B cell (primary cell): Measurements from ENCODE around the gene ATP10B. TPM values are rescaled to one million over a fixed set of nuclear protein-coding genes. Genes with fewer than 3 reads are reported as not detected.

Experiments used
- ATAC-seq: fragments of 200-7000 bp; cut with Tn5 transposase; one replicate; pipeline ENCODE4 v1.10.0; 2021; ENCODE audit warnings: low read depth, mild to moderate bottlenecking, moderate number of reproducible peaks, moderate library complexity
- CTCF ChIA-PET: fragments of 350-600 bp; sonication (Branson Sonifier 250); formaldehyde crosslinking; loops from one replicate; lab custom pipeline; 2021; ENCODE audit warnings: antibody characterized with exemption, inconsistent platforms; lab: Charles Lee
- POLR2A ChIA-PET: fragments of 350-600 bp; sonication (Branson Sonifier 250); formaldehyde crosslinking; loops from one replicate; lab custom pipeline; 2021; ENCODE audit warnings: antibody characterized with exemption; lab: Charles Lee
- DNase-seq: peaks from one replicate; pipeline ENCODE4 v3.0.0; 2013
- H2AFZ ChIP-seq: 2 replicates; pipeline ENCODE4 v1.6.1; 2012; ENCODE audit warnings: mild to moderate bottlenecking, low read depth, low read length; ENCODE audit not compliant: insufficient read depth, poor library complexity, severe bottlenecking
- H3K27ac ChIP-seq, 2 donors: 1 replicate in 1 of 2; 2 replicates in 1 of 2; pipeline ENCODE4 v1.5.1; 2012 to 2013; ENCODE audit warnings: low read length in 2 of 2, mild to moderate bottlenecking in 2 of 2, moderate library complexity in 1 of 2
- H3K27me3 ChIP-seq, 4 experiments: fragments of 200-600 bp in 1 of 4; sonication (generic) in 1 of 4; replicated peaks in 1 of 4; 1 replicate in 2 of 4; 2 replicates in 2 of 4; pipeline versions ENCODE4 v1.6.1 to v1.7.0; 2013 to 2016; ENCODE audit warnings: low read length in 3 of 4, mild to moderate bottlenecking in 2 of 4, mixed read lengths in 1 of 4, moderate library complexity in 1 of 4; ENCODE audit not compliant: insufficient read depth in 4 of 4, control insufficient read depth in 3 of 4; ENCODE audit errors: control extremely low read depth in 1 of 4
- H3K36me3 ChIP-seq, 2 experiments: replicated peaks in 1 of 2; 1 replicate in 1 of 2; 2 replicates in 1 of 2; pipeline versions ENCODE4 v1.6.1 to v1.7.1; 2013; ENCODE audit warnings: low read length in 1 of 2; ENCODE audit not compliant: insufficient read depth in 2 of 2, control insufficient read depth in 1 of 2; ENCODE audit errors: control extremely low read depth in 1 of 2, extremely low read depth in 1 of 2
- H3K4me1 ChIP-seq, 2 donors: fragments of 200-600 bp in 1 of 2; sonication (generic) in 1 of 2; 1 replicate in 1 of 2; 2 replicates in 1 of 2; pipeline versions ENCODE4 v1.5.1 to v1.6.1; 2013 to 2017; ENCODE audit warnings: low read length in 2 of 2; ENCODE audit not compliant: control insufficient read depth in 2 of 2, insufficient read depth in 2 of 2
- H3K4me2 ChIP-seq: replicated peaks from 2 replicates; pipeline ENCODE3; 2012; ENCODE audit warnings: mild to moderate bottlenecking, low read depth, low read length; ENCODE audit not compliant: poor library complexity, severe bottlenecking
- H3K4me3 ChIP-seq, 5 experiments: fragments of 200-600 bp in 1 of 5; sonication (generic) in 1 of 5; 1 replicate in 3 of 5; 2 replicates in 2 of 5; pipeline versions ENCODE4 v1.5.1 to v1.7.0; 2011 to 2016; ENCODE audit warnings: low read length in 4 of 5, mild to moderate bottlenecking in 4 of 5, low read depth in 2 of 5, control low read depth in 1 of 5, moderate library complexity in 1 of 5; ENCODE audit not compliant: insufficient read depth in 1 of 5; ENCODE audit errors: control extremely low read depth in 1 of 5, extremely low read depth in 1 of 5
- H3K79me2 ChIP-seq: fragments of 200-600 bp; sonication (generic); one replicate; pipeline ENCODE4 v1.6.0; 2016; ENCODE audit warnings: low read length; ENCODE audit not compliant: control insufficient read depth, insufficient read depth
- H3K9ac ChIP-seq: fragments of 200-600 bp; sonication (generic); 2 replicates; pipeline ENCODE4 v1.6.1; 2017; ENCODE audit warnings: mild to moderate bottlenecking, low read length, moderate library complexity
- H3K9me3 ChIP-seq, 3 donors: one replicate each; pipeline versions ENCODE4 v1.6.1 to v1.7.1; 2013; ENCODE audit warnings: low read length in 2 of 3; ENCODE audit not compliant: control insufficient read depth in 2 of 3, insufficient read depth in 1 of 3; ENCODE audit errors: control extremely low read depth in 1 of 3
- H4K20me1 ChIP-seq: 2 replicates; pipeline ENCODE4 v1.6.0; 2012; ENCODE audit warnings: mild to moderate bottlenecking, low read length; ENCODE audit not compliant: insufficient read depth, control insufficient read depth, poor library complexity, severe bottlenecking
- H3K27ac Mint-ChIP-seq: one replicate; pipeline ENCODE4 v1.8.0; 2021; ENCODE audit warnings: mixed read lengths
- H3K27me3 Mint-ChIP-seq: one replicate; pipeline ENCODE4 v1.8.0; 2021; ENCODE audit warnings: mixed read lengths
- H3K4me1 Mint-ChIP-seq: one replicate; pipeline ENCODE4 v1.8.0; 2021; ENCODE audit warnings: mixed read lengths
- H3K4me3 Mint-ChIP-seq: one replicate; pipeline ENCODE4 v1.8.0; 2021; ENCODE audit warnings: mixed read lengths
- H3K9me3 Mint-ChIP-seq: one replicate; pipeline ENCODE4 v1.8.0; 2022; ENCODE audit warnings: mixed read lengths; ENCODE audit not compliant: insufficient read depth
- CTCF ChIP-seq: fragments of 200-600 bp; IDR thresholded peaks from one replicate; pipeline ENCODE4 v1.8.0; 2022; ENCODE audit warnings: antibody characterized with exemption, mild to moderate bottlenecking
- EZH2 ChIP-seq: IDR thresholded peaks from 2 replicates; pipeline ENCODE4 v1.6.1; 2012; ENCODE audit warnings: borderline replicate concordance, low read depth, mild to moderate bottlenecking, moderate library complexity, low read length; ENCODE audit not compliant: insufficient read depth, poor library complexity, severe bottlenecking
- WGBS: methylation state at CpG from one replicate; pipeline ENCODE4 v1.1.5; 2013; ENCODE audit warnings: missing lambda C conversion rate; ENCODE audit not compliant: insufficient coverage; 5-methylcytosine and 5-hydroxymethylcytosine counted together
- intact Hi-C: fragments of 100-400 bp; cut with micrococcal nuclease; formaldehyde crosslinking; loops from one replicate; pipeline ENCODE4 v1.10.0; 2022
- polyA plus RNA-seq: library from polyadenylated mRNA; depleted of rRNA; stranded (reverse); fragments of >200 nt; gene quantifications from 2 replicates; pipeline ENCODE4 v1.2.3, GENCODE V29; 2012
- total RNA-seq, 2 donors: library from RNA; stranded (reverse); fragments of 120-200 nt in 1 of 2; gene quantifications; 1 replicate in 1 of 2; 2 replicates in 1 of 2; pipeline versions ENCODE4 v1.2.3 to v1.2.4, GENCODE V29; 2013 to 2022

ATP10B gene
- total and polyA plus RNA-seq, 2 donors (not counting 1 experiment from before 2014, with no cell fraction given) = not detected

- TF ChIP-seq CTCF = no peak
- no peak for TF ChIP-seq EZH2
- no peak overlapping the region for H3K4me3 ChIP-seq
- Mint-ChIP-seq H3K4me1 (no peaks in the 10 kb centered on the region), H3K9me3 (no peaks in the 10 kb centered on the region), H3K27me3 (peaks cover 8% of the 10 kb centered on the region), H3K27ac (no peak overlapping the region), H3K4me3 (no peak overlapping the region)
- no peaks in the 10 kb centered on the region for H3K9me3 ChIP-seq
- no peaks in the 10 kb centered on the region for H3K4me1 ChIP-seq
- no peak overlapping the region for H3K27ac ChIP-seq
- intact Hi-C loops = no loop called here
- H3K4me2 ChIP-seq = no peak overlapping the region
- ATAC-seq (no peak), DNase-seq (no peak)
- H3K36me3 ChIP-seq = no peaks in the 10 kb centered on the region
- CTCF ChIA-PET = no interaction called here
- H2AFZ ChIP-seq = no peak overlapping the region
- no peaks in the 10 kb centered on the region for H3K27me3 ChIP-seq
- no peaks in the 10 kb centered on the region for H4K20me1 ChIP-seq
- H3K79me2 ChIP-seq = no peaks in the 10 kb centered on the region
- H3K9ac ChIP-seq = no peak overlapping the region
- 79% methylated on average over 6 of the region's 10 CpGs for whole genome bisulfite sequencing
- POLR2A ChIA-PET = no interaction called here
Observed at GRCh38 chr5:160747987-160748386, 104.0 kb downstream of the ATP10B start.

GRCh38 chr5:160747559-160747958 is 104.5 kb downstream of the ATP10B start:
- H3K36me3 ChIP-seq = no peaks in the 10 kb centered on the region
- no CpG with 5 or more reads among the region's 1 CpG for WGBS
- no peaks in the 10 kb centered on the region for H3K79me2 ChIP-seq
- TF ChIP-seq EZH2 = no peak
- no peak for TF ChIP-seq CTCF
- Mint-ChIP-seq H3K4me1 (no peaks in the 10 kb centered on the region), H3K27ac (no peak overlapping the region), H3K27me3 (peaks cover 8% of the 10 kb centered on the region), H3K4me3 (no peak overlapping the region), H3K9me3 (no peaks in the 10 kb centered on the region)
- H2AFZ ChIP-seq = no peak overlapping the region
- ChIA-PET POLR2A (no interaction called here), CTCF (no interaction called here)
- no peak overlapping the region for H3K9ac ChIP-seq
- H3K4me2 ChIP-seq = no peak overlapping the region
- no peaks in the 10 kb centered on the region for H4K20me1 ChIP-seq
- H3K4me3 ChIP-seq = no peak overlapping the region
- H3K27ac ChIP-seq = no peak overlapping the region
- H3K4me1 ChIP-seq = no peaks in the 10 kb centered on the region
- no peaks in the 10 kb centered on the region for H3K9me3 ChIP-seq
- DNase-seq (no peak), ATAC-seq (no peak)
- intact Hi-C loops = no loop called here
- H3K27me3 ChIP-seq = no peaks in the 10 kb centered on the region
